C1 segment of cervical spinal cord (tissue), 14 donors: Measurements from ENCODE around the gene PNMT.
"Not testable (repeated sequence)": the region's sequence is repeated elsewhere in the genome, so short reads cannot be mapped to it uniquely, and the experiment has no call there.

Experiments used
- DNase-seq, 14 donors: peaks; one replicate each; lab custom pipeline; 2025; lab: John Stamatoyannopoulos, UW

PNMT gene

GRCh38 chr17:39705786-39706348 lies 37.6 kb downstream of the PNMT start:
- DNase-seq: peak in 2 of 14 donors; percentile 23 to 24

DNA sequence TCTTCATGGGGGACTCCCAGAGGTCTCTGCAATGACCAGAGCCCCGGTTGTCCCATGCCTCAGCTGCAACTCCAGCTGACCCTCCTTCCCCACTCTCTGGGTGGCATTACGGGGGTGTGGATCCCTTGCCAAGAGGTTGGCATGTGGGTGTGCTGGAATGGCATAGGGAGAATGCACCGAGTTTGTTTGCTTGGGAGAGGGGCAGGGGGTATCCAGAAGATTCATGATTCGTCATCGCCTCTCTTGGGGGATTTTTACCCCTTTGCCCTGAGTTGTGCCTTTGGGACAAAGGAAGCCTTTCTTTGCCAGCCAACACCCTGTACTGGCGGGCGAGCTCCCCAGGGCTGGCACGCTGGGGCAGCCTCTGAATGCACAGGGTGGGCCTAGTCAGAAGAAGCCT lies 38.1 kb downstream of the PNMT start:
- peak in 1 of 14 donors; percentile 14 for DNase-seq

DNA sequence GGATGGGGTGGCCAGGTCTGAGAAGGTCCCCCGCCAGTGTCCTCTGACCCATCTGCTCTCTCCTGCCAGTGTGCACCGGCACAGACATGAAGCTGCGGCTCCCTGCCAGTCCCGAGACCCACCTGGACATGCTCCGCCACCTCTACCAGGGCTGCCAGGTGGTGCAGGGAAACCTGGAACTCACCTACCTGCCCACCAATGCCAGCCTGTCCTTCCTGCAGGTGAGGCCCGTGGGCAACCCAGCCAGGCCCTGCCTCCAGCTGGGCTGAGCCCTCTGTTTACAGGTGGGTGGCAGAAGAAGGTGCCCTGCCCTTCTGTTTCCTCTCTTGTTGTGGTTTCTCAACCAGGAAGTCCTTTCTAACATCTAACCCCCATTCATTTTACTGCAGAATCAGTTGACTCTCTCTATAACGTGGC lies 38.7 kb downstream of the PNMT start:
- no peak for DNase-seq

GRCh38 chr17:39709319-39709997 lies 41.2 kb downstream of the PNMT start:
- no peak for DNase-seq

GRCh38 chr17:39709998-39710964 lies 42.0 kb downstream of the PNMT start:
- DNase-seq: no peak

DNA sequence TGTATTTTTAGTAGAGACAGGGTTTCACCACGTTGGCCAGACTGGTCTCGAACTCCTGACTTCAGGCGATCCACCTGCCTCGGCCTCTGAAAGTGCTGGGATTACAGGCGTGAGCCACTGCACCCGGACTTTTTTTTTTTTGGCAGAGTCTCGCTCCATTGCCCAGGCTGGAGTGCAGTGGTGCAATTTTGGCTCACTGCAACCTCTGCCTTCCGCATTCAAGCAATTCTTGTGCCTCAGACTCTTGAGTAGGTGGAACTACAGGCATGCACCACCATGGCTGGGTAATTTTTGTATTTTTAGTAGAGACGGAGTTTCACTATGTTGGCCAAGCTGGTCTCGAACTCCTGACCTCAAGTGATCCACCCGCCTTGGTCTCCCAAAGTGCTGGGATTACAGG lies 42.8 kb downstream of the PNMT start:
- not testable (repeated sequence) for DNase-seq

DNA sequence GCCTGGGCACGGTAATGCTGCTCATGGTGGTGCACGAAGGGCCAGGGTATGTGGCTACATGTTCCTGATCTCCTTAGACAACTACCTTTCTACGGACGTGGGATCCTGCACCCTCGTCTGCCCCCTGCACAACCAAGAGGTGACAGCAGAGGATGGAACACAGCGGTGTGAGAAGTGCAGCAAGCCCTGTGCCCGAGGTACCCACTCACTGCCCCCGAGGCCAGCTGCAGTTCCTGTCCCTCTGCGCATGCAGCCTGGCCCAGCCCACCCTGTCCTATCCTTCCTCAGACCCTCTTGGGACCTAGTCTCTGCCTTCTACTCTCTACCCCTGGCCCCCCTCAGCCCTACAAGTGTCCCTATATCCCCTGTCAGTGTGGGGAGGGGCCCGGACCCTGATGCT lies 43.6 kb downstream of the PNMT start:
- DNase-seq: no peak

- DNase-seq: no peak
Measured at GRCh38 chr17:39714234-39714633, 46.0 kb downstream of the PNMT start.

- DNase-seq: no peak
Measured at GRCh38 chr17:39715375-39716072, 47.3 kb downstream of the PNMT start.

DNA sequence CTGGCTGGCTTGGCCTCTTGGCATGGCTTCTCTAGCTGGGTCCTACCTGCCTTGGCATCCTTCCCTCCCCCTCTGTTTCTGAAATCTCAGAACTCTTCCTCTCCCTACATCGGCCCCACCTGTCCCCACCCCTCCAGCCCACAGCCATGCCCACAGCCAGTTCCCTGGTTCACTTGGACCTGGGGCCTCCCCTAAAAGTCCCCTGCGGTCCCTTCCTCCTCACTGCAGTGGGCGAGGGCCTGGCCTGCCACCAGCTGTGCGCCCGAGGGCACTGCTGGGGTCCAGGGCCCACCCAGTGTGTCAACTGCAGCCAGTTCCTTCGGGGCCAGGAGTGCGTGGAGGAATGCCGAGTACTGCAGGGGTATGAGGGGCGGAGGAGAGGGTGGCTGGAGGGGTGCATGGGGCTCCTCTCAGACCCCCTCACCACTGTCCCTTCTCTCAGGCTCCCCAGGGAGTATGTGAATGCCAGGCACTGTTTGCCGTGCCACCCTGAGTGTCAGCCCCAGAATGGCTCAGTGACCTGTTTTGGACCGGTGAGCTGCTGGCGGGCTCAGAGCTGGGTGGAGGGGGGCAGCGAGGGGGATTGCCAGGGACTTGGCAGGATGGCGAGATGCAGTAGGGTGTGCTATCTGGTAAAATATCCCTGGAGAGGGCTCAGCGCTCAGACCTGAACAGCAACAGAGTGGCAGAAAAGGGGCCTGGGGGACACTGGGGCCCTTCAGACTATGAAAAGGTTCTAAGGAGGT lies 48.0 kb downstream of the PNMT start:
- DNase-seq: no peak

GRCh38 chr17:39716879-39717536 lies 48.8 kb downstream of the PNMT start:
- DNase-seq: no peak

- no peak for DNase-seq
Measured at GRCh38 chr17:39717660-39718059, 49.4 kb downstream of the PNMT start.

- no peak for DNase-seq
Measured at GRCh38 chr17:39719563-39720355, 51.5 kb downstream of the PNMT start.
